HCT116 (cell line): ENCODE results near the gene HECTD2. TPM values are rescaled to one million over a fixed set of nuclear protein-coding genes. Genes with fewer than 3 reads are reported as not detected.

Experiments
- ATAC-seq: fragments of 200-7000 bp; cut with Tn5 transposase; 2 replicates; pipeline ENCODE4 v1.9.1; 2020; ENCODE audit warnings: mild to moderate bottlenecking, moderate library complexity
- BruUV-seq: library from RNA; stranded (reverse); fragments of 400-500 nt; replicated peaks from 2 replicates; lab custom pipeline; 2021; lab: Mats Ljungman, UMichigan
- CTCF ChIA-PET: fragments of 300-600 bp; sonication (Branson Sonifier 250); formaldehyde crosslinking; loops from one replicate; lab custom pipeline; 2021; ENCODE audit warnings: antibody characterized with exemption; lab: Charles Lee
- POLR2A ChIA-PET: fragments of 300-600, 350-600 bp; sonication (Branson Sonifier 250); formaldehyde crosslinking; loops from one replicate; lab custom pipeline; 2021; ENCODE audit warnings: antibody characterized with exemption; lab: Charles Lee
- RAD21 ChIA-PET, 2 experiments: fragments of 300-600 bp; sonication (Branson Sonifier 250); formaldehyde crosslinking; loops; one replicate each; lab custom pipeline; 2023; ENCODE audit warnings: low total read pairs in 2 of 2; ENCODE audit not compliant: uncharacterized antibody in 2 of 2, unreplicated experiment in 2 of 2, low non-redundant PET in 1 of 2; lab: Charles Lee
- DNase-seq: peaks from one replicate; pipeline ENCODE4 v3.0.0-alpha.2; 2010; ENCODE audit warnings: low read depth, low spot score
- H2AFZ ChIP-seq: fragments of 200-600 bp; shearing (Covaris generic), sonication (generic); 2 replicates; pipeline ENCODE4 v1.6.1; 2017; ENCODE audit warnings: low read depth, mixed run types, mixed read lengths, antibody characterized with exemption, low read length; ENCODE audit not compliant: poor library complexity, severe bottlenecking
- H3K27ac ChIP-seq: 2 replicates; pipeline ENCODE4 v1.5.1; 2012; ENCODE audit warnings: low read depth, low read length
- H3K27me3 ChIP-seq: fragments of 200-600 bp; sonication (generic); 2 replicates; pipeline ENCODE4 v1.6.1; 2016; ENCODE audit warnings: mixed run types, low read length, mixed read lengths; ENCODE audit not compliant: insufficient read depth
- H3K36me3 ChIP-seq, 2 experiments: fragments of 200-500 bp in 1 of 2; fragments of 200-600 bp in 1 of 2; sonication (Bioruptor generic) in 1 of 2; sonication (generic) in 1 of 2; 2 replicates each; pipeline versions ENCODE4 v1.5.1 to v1.6.1; 2014 to 2016; ENCODE audit warnings: low read length in 2 of 2, inconsistent platforms in 1 of 2, mixed read lengths in 1 of 2, mixed run types in 1 of 2; ENCODE audit not compliant: insufficient read depth in 2 of 2, control insufficient read depth in 1 of 2
- H3K4me1 ChIP-seq, 2 experiments: fragments of 200-600 bp in 1 of 2; sonication (generic) in 1 of 2; 2 replicates each; pipeline versions ENCODE4 v1.5.1 to v1.6.1; 2012 to 2017; ENCODE audit warnings: low read length in 2 of 2, inconsistent platforms in 1 of 2, mild to moderate bottlenecking in 1 of 2, mixed read lengths in 1 of 2, mixed run types in 1 of 2, moderate library complexity in 1 of 2; ENCODE audit not compliant: insufficient read depth in 2 of 2, control insufficient read depth in 1 of 2
- H3K4me2 ChIP-seq: fragments of 200-600 bp; sonication (generic); 2 replicates; pipeline ENCODE4 v1.6.1; 2017; ENCODE audit warnings: mixed run types, low read length, mixed read lengths
- H3K4me3 ChIP-seq, 2 experiments: fragments of 200-600 bp in 1 of 2; sonication (generic) in 1 of 2; replicated peaks in 1 of 2; 2 replicates each; pipeline ENCODE4 v1.5.1; 2011 to 2016; ENCODE audit warnings: low read length in 2 of 2, control low read depth in 1 of 2, low read depth in 1 of 2, mild to moderate bottlenecking in 1 of 2, mixed read lengths in 1 of 2, mixed run types in 1 of 2
- H3K79me2 ChIP-seq: fragments of 200-600 bp; sonication (generic); 2 replicates; pipeline ENCODE4 v1.6.1; 2017; ENCODE audit warnings: mild to moderate bottlenecking, mixed run types, low read length, moderate library complexity, mixed read lengths; ENCODE audit not compliant: insufficient read depth
- H3K9ac ChIP-seq: fragments of 200-600 bp; sonication (generic); 2 replicates; pipeline ENCODE4 v1.6.1; 2016; ENCODE audit warnings: low read length, mixed read lengths
- H3K9me2 ChIP-seq: fragments of 200-600 bp; sonication (generic), shearing (Covaris generic); 2 replicates; pipeline ENCODE4 v1.6.1; 2017; ENCODE audit warnings: mixed run types, mild to moderate bottlenecking, moderate library complexity; ENCODE audit not compliant: insufficient read depth
- H3K9me3 ChIP-seq, 2 experiments: fragments of 200-500 bp in 1 of 2; fragments of 200-600 bp in 1 of 2; sonication (Bioruptor generic) in 1 of 2; sonication (generic) in 1 of 2; 2 replicates each; pipeline ENCODE4 v1.6.1; 2014 to 2017; ENCODE audit warnings: low read length in 2 of 2, mixed read lengths in 2 of 2, inconsistent platforms in 1 of 2, low read depth in 1 of 2, mild to moderate bottlenecking in 1 of 2, mixed run types in 1 of 2, moderate library complexity in 1 of 2; ENCODE audit not compliant: control insufficient read depth in 1 of 2, insufficient read depth in 1 of 2
- H4K20me1 ChIP-seq: fragments of 200-600 bp; sonication (generic), shearing (Covaris generic); 2 replicates; pipeline ENCODE4 v1.6.1; 2017; ENCODE audit warnings: mixed run types, mild to moderate bottlenecking, moderate library complexity; ENCODE audit not compliant: insufficient read depth
- CBX3 ChIP-seq: IDR thresholded peaks from 2 replicates; pipeline ENCODE4 v1.6.1; 2012; ENCODE audit warnings: low read depth
- CEBPB ChIP-seq: IDR thresholded peaks from 2 replicates; pipeline ENCODE4 v1.6.1; 2012; ENCODE audit warnings: low read depth
- EGR1 ChIP-seq: IDR thresholded peaks from 2 replicates; pipeline ENCODE4 v1.6.1; 2012; ENCODE audit warnings: low read depth
- FOSL1 ChIP-seq: IDR thresholded peaks from 2 replicates; pipeline ENCODE4 v1.6.1; 2012; ENCODE audit warnings: low read depth
- JUND ChIP-seq: IDR thresholded peaks from 2 replicates; pipeline ENCODE4 v1.6.1; 2012
- POLR2A ChIP-seq: IDR thresholded peaks from 2 replicates; pipeline ENCODE4 v1.7.0; 2011; ENCODE audit warnings: borderline replicate concordance; ENCODE audit not compliant: insufficient read depth, insufficient read length; ENCODE audit errors: extremely low read depth
- RAD21 ChIP-seq: IDR thresholded peaks from 2 replicates; pipeline ENCODE4 v1.6.1; 2012; ENCODE audit warnings: low read depth, mild to moderate bottlenecking
- REST ChIP-seq: IDR thresholded peaks from 2 replicates; pipeline ENCODE4 v1.6.1; 2012; ENCODE audit warnings: low read depth
- SIN3A ChIP-seq: IDR thresholded peaks from 2 replicates; pipeline ENCODE4 v1.6.1; 2012; ENCODE audit warnings: low read depth
- SP1 ChIP-seq: IDR thresholded peaks from 2 replicates; pipeline ENCODE4 v1.6.1; 2012; ENCODE audit warnings: low read depth
- SRF ChIP-seq: IDR thresholded peaks from 2 replicates; pipeline ENCODE4 v1.6.1; 2012; ENCODE audit warnings: low read depth
- TCF7L2 ChIP-seq: IDR thresholded peaks from 2 replicates; pipeline ENCODE4 v1.7.0; 2011; ENCODE audit warnings: borderline replicate concordance, inconsistent platforms; ENCODE audit not compliant: insufficient read depth, insufficient read length; ENCODE audit errors: extremely low read depth
- YY1 ChIP-seq: IDR thresholded peaks from 2 replicates; pipeline ENCODE4 v1.6.1; 2011; ENCODE audit warnings: low read length, low read depth, moderate library complexity, mild to moderate bottlenecking; ENCODE audit not compliant: insufficient replicate concordance; ENCODE audit errors: extremely low read depth
- ZFX ChIP-seq: fragments of 450-650 bp; IDR thresholded peaks from 2 replicates; pipeline ENCODE4 v1.6.1; 2017
- intact Hi-C: fragments of 100-400 bp; cut with micrococcal nuclease; formaldehyde crosslinking; loops from 2 replicates; pipeline ENCODE4 v1.10.0; 2022
- total RNA-seq: library from RNA; stranded (reverse); gene quantifications from one replicate; pipeline ENCODE4 v1.2.1, GENCODE V29; 2021; ENCODE audit not compliant: unreplicated experiment
- TF ChIP-seq, protein P1 (sequence below): IDR thresholded peaks from 2 replicates; pipeline ENCODE4 v1.6.1; 2012

Gene HECTD2
- total RNA-seq, 1 experiment from 2014 or later = 3.0 TPM

DNA sequence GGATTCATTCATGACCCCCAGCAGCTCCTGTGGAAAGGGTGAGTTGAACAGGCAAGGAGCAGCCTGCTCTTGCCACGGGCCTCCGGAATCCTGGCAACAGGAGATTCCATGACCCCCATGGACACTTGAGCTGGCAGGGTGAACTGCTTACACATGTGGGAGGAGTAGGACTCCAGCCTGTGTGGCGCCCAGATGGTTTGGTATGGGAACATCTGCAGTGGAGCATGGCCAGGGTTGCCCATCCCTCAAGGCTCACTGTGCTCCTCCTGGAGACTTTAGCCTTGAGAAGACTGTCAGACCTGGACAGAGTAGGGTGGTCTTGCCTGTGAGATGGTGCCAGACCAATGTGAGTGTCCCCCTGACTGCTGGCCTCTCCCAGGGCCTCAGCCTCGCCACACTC lies 57.0 kb downstream of the HECTD2 start:
- no peak for DNase-seq
- Histone ChIP-seq H3K27ac (no peak overlapping the region), H3K79me2 (no peaks in the 10 kb centered on the region), H3K36me3 (no peaks in the 10 kb centered on the region), H2AFZ (no peak overlapping the region), H3K4me2 (no peak overlapping the region), H3K27me3 (no peaks in the 10 kb centered on the region), H3K9me2 (no peaks in the 10 kb centered on the region), H3K9me3 (no peaks in the 10 kb centered on the region), H3K4me3 (no peak overlapping the region), H4K20me1 (no peaks in the 10 kb centered on the region), H3K9ac (no peak overlapping the region), H3K4me1 (no peaks in the 10 kb centered on the region)
- ChIA-PET CTCF (no interaction called here), RAD21 (no interaction called here), POLR2A (no interaction called here)
- TF ChIP-seq TCF7L2 (no peak), REST (no peak)
- intact Hi-C loops = no loop called here
- no peak for ATAC-seq
- no TSS peak for BruUV-seq

DNA sequence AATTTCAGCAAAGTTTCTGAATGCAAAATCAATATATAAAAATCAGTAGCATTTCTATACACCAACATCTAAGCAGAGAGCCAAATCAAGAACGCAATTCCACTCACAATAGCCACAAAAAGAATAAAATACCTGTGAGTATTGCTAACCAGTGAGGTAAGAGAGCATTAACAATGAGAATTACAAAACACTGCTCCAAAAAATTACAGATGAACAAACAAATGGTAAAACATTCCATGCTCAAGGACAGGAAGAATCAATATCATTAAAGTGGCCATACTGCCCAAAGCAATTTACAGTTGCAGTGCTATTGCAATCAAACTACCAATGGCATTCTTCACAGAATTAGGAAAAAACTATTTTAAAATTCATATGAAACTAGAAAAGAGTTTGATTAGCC lies 61.5 kb downstream of the HECTD2 start:
- Histone ChIP-seq H3K4me2 (no peak overlapping the region), H3K36me3 (no peaks in the 10 kb centered on the region), H3K4me3 (no peak overlapping the region), H3K27ac (no peak overlapping the region), H3K9me3 (no peaks in the 10 kb centered on the region), H2AFZ (no peak overlapping the region), H3K4me1 (no peaks in the 10 kb centered on the region), H3K9ac (no peak overlapping the region), H3K79me2 (no peaks in the 10 kb centered on the region), H4K20me1 (no peaks in the 10 kb centered on the region), H3K9me2 (no peaks in the 10 kb centered on the region), H3K27me3 (no peaks in the 10 kb centered on the region)
- no TSS peak for BruUV-seq
- intact Hi-C loops = no loop called here
- no peak for DNase-seq
- CTCF ChIA-PET = no interaction called here
- RAD21 ChIA-PET = no interaction called here
- no peak for TF ChIP-seq CEBPB
- no peak for TF ChIP-seq REST
- no peak for TF ChIP-seq SRF
- TF ChIP-seq CBX3 = no peak
- TF ChIP-seq TCF7L2 = no peak
- TF ChIP-seq FOSL1 = no peak
- no peak for TF ChIP-seq SIN3A
- no peak for TF ChIP-seq ZFX
- no peak for TF ChIP-seq YY1
- TF ChIP-seq POLR2A = no peak
- TF ChIP-seq SP1 = no peak
- TF ChIP-seq, protein P1, sequence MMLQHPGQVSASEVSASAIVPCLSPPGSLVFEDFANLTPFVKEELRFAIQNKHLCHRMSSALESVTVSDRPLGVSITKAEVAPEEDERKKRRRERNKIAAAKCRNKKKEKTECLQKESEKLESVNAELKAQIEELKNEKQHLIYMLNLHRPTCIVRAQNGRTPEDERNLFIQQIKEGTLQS = no peak
- TF ChIP-seq EGR1 = no peak
- no peak for TF ChIP-seq RAD21
- TF ChIP-seq JUND = no peak
- TF ChIP-seq, all 23 proteins: peak for 0
- no peak for ATAC-seq
- POLR2A ChIA-PET = no interaction called here
